Right ventricle myocardium superior (tissue), 1 donor: Measurements from ENCODE around the gene CTTNBP2NL. TPM values are rescaled to one million over a fixed set of nuclear protein-coding genes. Genes with fewer than 3 reads are reported as not detected.
"Not testable (repeated sequence)": the region's sequence is repeated elsewhere in the genome, so short reads cannot be mapped to it uniquely, and the experiment has no call there.

Experiments
- ATAC-seq: fragments of 200-7000 bp; cut with Tn5 transposase; one replicate; pipeline ENCODE4 v1.9.1; 2020; ENCODE audit warnings: mild to moderate bottlenecking; ENCODE audit not compliant: poor library complexity
- DNase-seq: peaks from one replicate; pipeline ENCODE4 v3.0.0-alpha.2; 2020
- intact Hi-C: fragments of 100-400 bp; cut with DNase I; formaldehyde crosslinking; loops from one replicate; pipeline ENCODE4 v1.11.2; 2022
- total RNA-seq: library from RNA; stranded (reverse); fragmentation: NEBNext Ultra II Directional; extraction: Animal tissue kit (Norgen Biotek cat#: 25700); gene quantifications from one replicate; pipeline ENCODE4 v1.2.1, GENCODE V29; 2021
- donor health status: DM: no; HTN: yes; CAD: no; lungs with severe emphysema.

Gene CTTNBP2NL
- total RNA-seq, 1 donor from 2014 or later = 12.6 TPM

- intact Hi-C loops = no loop called here
- no peak for ATAC-seq
Measured at GRCh38 chr1:112448904-112449629, 53.1 kb downstream of the CTTNBP2NL start.

DNA sequence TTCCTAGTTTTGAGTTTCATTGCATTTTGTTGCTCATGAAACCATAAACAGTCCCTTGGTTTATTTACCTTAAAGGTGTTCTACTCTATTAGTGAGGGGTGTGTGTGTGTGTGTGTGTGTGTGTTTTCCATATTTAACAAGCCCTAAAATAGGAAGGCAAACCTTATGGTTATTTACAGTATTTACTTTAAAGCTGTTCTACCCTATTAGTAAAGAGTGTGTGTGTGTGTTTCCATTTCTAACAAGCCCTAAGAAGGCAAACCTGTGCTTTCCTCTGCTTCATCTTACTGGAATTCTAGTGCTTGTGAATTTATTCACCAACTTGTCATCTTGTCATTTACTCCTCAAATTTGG lies 53.6 kb downstream of the CTTNBP2NL start:
- intact Hi-C loops = no loop called here
- DNase-seq (no peak), ATAC-seq (no peak)

More at GRCh38 chr1:112448904-112449629, 53.1 kb downstream of the CTTNBP2NL start:
- DNase-seq = no peak

DNA sequence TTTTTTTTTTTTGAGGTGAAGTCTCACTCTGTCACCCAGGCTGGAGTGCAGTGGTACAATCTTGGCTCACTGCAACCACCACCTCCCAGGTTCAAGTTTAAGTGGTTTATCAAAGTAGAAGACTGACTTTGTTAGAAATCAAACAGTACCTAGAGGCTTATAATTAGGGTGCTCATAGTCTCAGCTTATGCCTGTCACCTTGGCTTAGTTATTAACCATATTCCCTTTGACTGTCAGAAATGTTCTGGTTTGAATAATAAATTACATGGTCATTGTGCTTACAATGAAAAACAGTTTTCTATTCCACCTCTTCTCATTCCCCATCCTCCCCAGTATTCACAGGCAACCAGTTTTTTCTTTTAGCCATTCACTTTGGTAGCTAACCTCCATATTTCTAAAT lies 54.8 kb downstream of the CTTNBP2NL start:
- ATAC-seq (no peak), DNase-seq (no peak)
- intact Hi-C loops = no loop called here

GRCh38 chr1:112451301-112451700 lies 55.3 kb downstream of the CTTNBP2NL start:
- intact Hi-C loops = not testable (repeated sequence)

GRCh38 chr1:112453876-112454275 lies 57.9 kb downstream of the CTTNBP2NL start:
- no peak for DNase-seq
- no peak for ATAC-seq
- intact Hi-C loops = no loop called here

More at GRCh38 chr1:112451301-112451700, 55.3 kb downstream of the CTTNBP2NL start:
- not testable (repeated sequence) for DNase-seq, ATAC-seq

DNA sequence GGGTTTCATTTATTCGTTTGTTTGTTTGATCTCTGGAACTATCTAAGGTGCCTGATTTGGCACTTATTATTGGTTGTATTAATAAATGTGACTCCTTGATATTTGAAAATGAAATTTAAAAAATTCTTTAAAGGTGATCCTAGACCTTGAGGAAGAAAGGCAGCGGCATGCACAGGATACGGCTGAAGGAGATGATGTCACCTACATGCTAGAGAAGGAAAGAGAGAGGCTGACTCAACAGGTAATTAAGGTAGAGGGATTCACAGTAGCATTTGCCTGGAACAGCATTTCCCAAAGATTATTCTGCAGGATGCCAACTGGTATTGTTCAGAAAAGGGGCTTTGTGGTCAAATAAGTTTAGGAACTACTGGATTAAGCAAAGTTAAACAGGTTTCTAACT lies 58.3 kb downstream of the CTTNBP2NL start:
- intact Hi-C loops = no loop called here
- DNase-seq (no peak), ATAC-seq (no peak)

DNA sequence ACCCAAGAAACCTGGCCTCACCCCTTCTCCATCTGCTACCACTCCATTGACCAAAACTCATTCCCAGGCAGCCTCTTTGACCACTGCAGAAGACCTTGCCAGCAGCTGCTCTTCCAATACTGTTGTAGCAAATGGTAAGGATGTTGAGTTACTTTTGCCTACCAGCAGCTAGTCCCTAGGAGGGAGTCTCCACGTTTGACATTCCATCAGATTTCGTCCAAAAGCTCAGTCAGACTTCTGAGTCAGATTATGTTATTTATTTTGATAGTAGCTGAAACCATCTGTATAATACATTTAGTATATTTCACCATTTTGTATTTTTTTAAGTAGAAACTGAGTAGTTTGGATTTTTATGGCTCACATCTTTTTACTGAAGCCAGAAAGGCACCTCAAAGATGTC lies 61.2 kb downstream of the CTTNBP2NL start:
- no peak for ATAC-seq
- intact Hi-C loops = no loop called here
- no peak for DNase-seq

- ATAC-seq (no peak), DNase-seq (no peak)
- intact Hi-C loops = no loop called here
Measured at GRCh38 chr1:112457955-112458354, 61.9 kb downstream of the CTTNBP2NL start.

GRCh38 chr1:112458756-112459155 lies 62.7 kb downstream of the CTTNBP2NL start:
- intact Hi-C loops = no loop called here
- DNase-seq (no peak), ATAC-seq (no peak)

- intact Hi-C loops = no loop called here
- ATAC-seq (no peak), DNase-seq (no peak)
Measured at GRCh38 chr1:112460615-112461014, 64.6 kb downstream of the CTTNBP2NL start.

- no peak for ATAC-seq
- intact Hi-C loops = no loop called here
- no peak for DNase-seq
Measured at GRCh38 chr1:112461200-112461871, 65.3 kb downstream of the CTTNBP2NL start.

- DNase-seq = no peak
- intact Hi-C loops = no loop called here
- ATAC-seq = no peak
Measured at GRCh38 chr1:112462953-112463279, 66.9 kb downstream of the CTTNBP2NL start.

- DNase-seq (no peak), ATAC-seq (no peak)
- intact Hi-C loops = no loop called here
Measured at GRCh38 chr1:112464501-112464900, 68.5 kb downstream of the CTTNBP2NL start.

DNA sequence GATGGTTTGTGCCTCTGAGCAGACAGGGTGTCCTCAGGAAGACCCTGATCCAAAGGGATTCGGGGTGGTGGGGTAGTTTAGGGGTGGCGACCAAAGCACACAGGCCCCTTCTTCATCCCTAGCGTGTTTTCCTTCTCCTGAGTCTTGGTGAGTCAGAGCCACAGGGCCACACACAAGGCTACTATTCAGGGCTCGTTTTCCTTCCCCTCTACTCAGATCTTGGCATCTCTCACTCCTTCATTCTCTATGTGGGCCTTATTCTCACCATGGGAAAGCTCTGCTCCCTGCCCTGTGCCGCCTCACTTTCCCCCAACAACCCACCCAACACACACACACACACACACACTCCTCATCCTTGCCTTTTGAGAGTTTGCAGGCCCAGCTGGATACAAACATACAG lies 69.1 kb downstream of the CTTNBP2NL start:
- intact Hi-C loops = no loop called here
- no peak for ATAC-seq
- DNase-seq = no peak

GRCh38 chr1:112466078-112466660 lies 70.2 kb downstream of the CTTNBP2NL start:
- DNase-seq (peak; percentile 97), ATAC-seq (peak; percentile 95)
- intact Hi-C loops = loop anchor here (2.0 kb wide), 1 partner anchor 75 kb away; no protein-coding TSS in a partner anchor

DNA sequence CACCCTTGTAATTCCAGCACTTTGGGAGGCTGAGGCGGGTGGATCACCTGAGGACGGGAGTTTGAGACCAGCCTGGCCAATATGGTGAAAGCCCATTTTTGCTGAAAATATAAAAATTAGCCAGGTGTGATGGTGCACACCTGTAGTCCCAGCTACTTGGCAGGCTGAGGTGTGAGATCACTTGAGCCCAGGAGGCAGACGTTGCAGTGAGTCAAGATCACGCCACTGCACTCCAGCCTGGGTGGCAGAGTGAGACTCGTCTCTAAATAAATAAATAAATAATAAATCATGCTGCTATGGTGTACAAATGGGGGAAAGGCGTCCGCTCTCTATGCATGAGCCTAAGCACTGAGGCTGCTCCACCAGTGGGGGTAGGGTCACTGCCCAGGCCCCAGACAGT lies 74.3 kb downstream of the CTTNBP2NL start:
- ATAC-seq, DNase-seq, intact Hi-C loops: not testable (repeated sequence)

DNA sequence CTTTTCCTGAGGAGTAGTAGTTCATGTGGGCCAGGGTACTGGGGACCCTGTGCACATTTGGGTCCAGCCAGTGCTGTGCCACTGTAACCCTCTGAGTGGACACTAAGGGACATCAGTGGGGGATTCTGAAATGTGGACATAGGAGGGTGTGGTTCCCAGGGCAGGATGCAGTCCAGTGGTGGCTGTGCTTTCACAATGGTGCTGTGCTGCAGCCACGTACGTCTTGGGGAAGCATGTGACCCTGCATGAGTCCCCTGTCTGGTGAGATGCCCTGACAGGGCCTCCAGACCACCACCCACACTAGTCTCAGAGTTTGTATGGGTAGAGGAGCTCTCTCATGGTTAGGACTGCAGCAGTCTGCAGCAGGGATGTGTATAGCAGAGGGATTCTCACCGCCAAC lies 75.0 kb downstream of the CTTNBP2NL start:
- no peak for DNase-seq
- no peak for ATAC-seq
- intact Hi-C loops = no loop called here

DNA sequence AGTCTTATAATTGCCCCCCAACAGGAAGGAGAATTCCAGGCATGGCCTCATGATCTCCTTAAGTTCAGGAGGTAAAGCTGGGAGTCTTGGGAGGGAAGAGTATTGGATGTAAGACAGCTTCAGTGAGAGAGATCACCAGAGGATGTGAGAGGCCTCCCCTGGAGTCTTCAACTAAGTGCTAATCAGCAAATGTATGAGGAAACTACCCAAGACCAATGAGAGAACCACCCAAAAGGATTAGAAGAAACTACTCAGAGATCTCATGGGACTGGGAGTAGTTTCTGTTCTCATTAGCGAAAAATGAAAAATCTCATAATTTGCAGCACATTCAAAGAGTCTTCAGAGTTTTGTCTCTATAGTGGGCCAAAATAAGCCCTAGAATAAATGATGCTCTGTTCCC lies 76.1 kb downstream of the CTTNBP2NL start:
- no peak for ATAC-seq
- no peak for DNase-seq
- intact Hi-C loops = no loop called here

- DNase-seq (no peak), ATAC-seq (no peak)
- intact Hi-C loops = no loop called here
Measured at GRCh38 chr1:112477550-112477949, 81.5 kb downstream of the CTTNBP2NL start.

- intact Hi-C loops = no loop called here
- DNase-seq (no peak), ATAC-seq (no peak)
Measured at GRCh38 chr1:112478314-112478713, 82.3 kb downstream of the CTTNBP2NL start.
